GM13977 (cell line): ENCODE measurements around the gene ABHD12.

Source experiments
- DNase-seq: peaks from one replicate; pipeline ENCODE4 v3.0.0; 2012; ENCODE audit warnings: low spot score
- CTCF ChIP-seq: IDR thresholded peaks from 2 replicates; pipeline ENCODE4 v1.5.1; 2012; ENCODE audit warnings: mild to moderate bottlenecking, control low read depth; ENCODE audit not compliant: insufficient read depth; ENCODE audit errors: extremely low read depth, missing control alignments
- in situ Hi-C: fragments of 300-500 bp; cut with MboI; formaldehyde crosslinking; loops from one replicate; pipeline ENCODE4 v1.12.0; 2022; ENCODE audit warnings: low sequenced_read_pairs, low pct_unique_long_range_greater_than_20kb, mixed read lengths, inconsistent platforms; ENCODE audit not compliant: unreplicated experiment

Gene ABHD12

GRCh38 chr20:25376236-25376635, 14.4 kb downstream of the ABHD12 start:
- no peak for TF ChIP-seq CTCF
- in situ Hi-C loops: no loop called here
- DNase-seq: no peak

- TF ChIP-seq CTCF: no peak
- DNase-seq: no peak
- in situ Hi-C loops: no loop called here
Measured at GRCh38 chr20:25374842-25375241, 15.8 kb downstream of the ABHD12 start.

- DNase-seq: no peak
- in situ Hi-C loops: no loop called here
- no peak for TF ChIP-seq CTCF
Measured at GRCh38 chr20:25372584-25373336, 17.9 kb downstream of the ABHD12 start.

DNA sequence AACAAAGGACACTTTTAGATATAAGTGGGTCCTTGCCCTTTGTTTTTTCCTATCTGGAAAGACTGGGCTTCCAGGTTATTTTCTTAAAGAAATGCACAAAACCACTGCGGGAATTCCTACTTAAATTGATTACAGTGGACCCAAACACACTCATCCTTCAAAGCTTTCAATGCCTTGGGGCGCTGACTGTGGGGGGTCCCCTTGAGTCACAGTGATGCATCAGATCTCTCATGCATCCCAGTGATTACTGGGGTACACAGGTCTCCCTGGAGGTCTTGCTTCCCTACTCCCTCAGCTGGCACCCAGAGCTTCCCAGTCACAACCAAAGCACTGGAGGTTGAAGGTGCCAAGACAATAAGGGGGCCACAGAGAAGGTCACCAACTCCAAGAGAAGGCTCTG, 20.7 kb downstream of the ABHD12 start:
- in situ Hi-C loops: no loop called here
- no peak for TF ChIP-seq CTCF
- DNase-seq: no peak

DNA sequence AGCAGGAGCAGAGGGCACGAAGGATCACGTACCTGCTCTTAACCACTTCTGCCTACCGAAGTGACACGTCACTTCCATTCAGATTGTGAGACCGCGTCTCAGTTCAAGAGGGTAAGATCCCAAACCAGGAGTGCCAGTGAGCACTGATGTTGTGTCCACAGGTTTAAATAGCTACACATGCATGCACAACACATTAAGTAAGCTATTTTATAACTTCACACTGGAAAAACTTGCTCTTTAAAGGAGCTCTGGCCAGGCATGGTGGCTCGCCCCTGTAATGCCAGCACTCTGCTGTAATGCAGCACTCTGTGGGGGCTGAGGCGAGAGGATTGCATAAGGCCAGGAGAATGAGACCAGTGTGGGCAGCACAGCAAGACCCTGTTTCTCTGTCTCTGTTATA, 21.1 kb downstream of the ABHD12 start:
- in situ Hi-C loops: no loop called here
- no peak for TF ChIP-seq CTCF
- DNase-seq: no peak

DNA sequence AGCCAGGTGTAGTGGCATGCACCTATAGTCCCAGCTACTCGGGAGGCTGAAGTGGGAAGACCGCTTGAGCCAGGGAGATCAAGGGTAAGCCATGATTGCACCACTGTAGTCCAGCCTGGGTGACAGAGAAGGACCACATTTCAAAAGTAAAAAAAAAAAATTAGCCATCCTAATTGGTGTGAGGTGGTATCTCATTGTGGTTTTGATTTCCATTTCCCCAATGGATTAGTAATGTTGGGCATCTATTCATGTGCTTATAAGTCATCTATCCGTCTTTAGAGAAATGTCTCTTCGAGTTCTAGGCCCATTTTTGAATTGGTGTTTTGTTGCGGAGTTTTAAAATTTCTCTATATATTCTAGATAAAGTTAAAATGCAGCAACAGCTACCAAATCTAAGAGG, 21.7 kb downstream of the ABHD12 start:
- TF ChIP-seq CTCF: no peak
- in situ Hi-C loops: no loop called here
- no peak for DNase-seq
